Activated T-helper 2 cell treated with anti-CD3 and anti-CD28 coated beads, Interferon-gamma antibody, Interleukin-2, Interleukin-4, amounts not matched to agents 10 μg/mL and 5 μg/mL and 100 μg/mL, durations not matched to agents 14 hours and 24 hours and 36 hours (primary cell): ENCODE results near the gene NFE2. TPM values are rescaled to one million over a fixed set of nuclear protein-coding genes. Genes with fewer than 3 reads are reported as not detected.

Experiments
- DNase-seq: peaks from one replicate; pipeline ENCODE4 v3.0.0; 2021; ENCODE audit warnings: low spot score
- H3K27ac Mint-ChIP-seq: one replicate; pipeline ENCODE4 v1.8.0; 2021; ENCODE audit warnings: mixed read lengths
- H3K27me3 Mint-ChIP-seq: one replicate; pipeline ENCODE4 v1.8.0; 2021; ENCODE audit warnings: low read depth, mixed read lengths
- H3K36me3 Mint-ChIP-seq: one replicate; pipeline ENCODE4 v1.8.0; 2021; ENCODE audit warnings: low read depth, mixed read lengths
- H3K4me1 Mint-ChIP-seq: one replicate; pipeline ENCODE4 v1.8.0; 2021; ENCODE audit warnings: low read depth, mixed read lengths
- H3K4me3 Mint-ChIP-seq: one replicate; pipeline ENCODE4 v1.8.0; 2021; ENCODE audit warnings: low read depth, mild to moderate bottlenecking, moderate library complexity, mixed read lengths
- H3K9me3 Mint-ChIP-seq: one replicate; pipeline ENCODE4 v1.8.0; 2021; ENCODE audit warnings: mixed read lengths
- intact Hi-C: fragments of 100-400 bp; cut with micrococcal nuclease; formaldehyde crosslinking; loops from one replicate; pipeline ENCODE4 v1.15.1; 2023
- total RNA-seq: library from RNA; stranded (reverse); gene quantifications from 2 replicates; pipeline ENCODE4 v1.2.3, GENCODE V29; 2022

NFE2 gene
- total RNA-seq, 1 donor from 2014 or later = not detected

- no peaks in the 10 kb centered on the region for H3K9me3 Mint-ChIP-seq
- peaks cover 14% of the 10 kb centered on the region for H3K4me1 Mint-ChIP-seq
- no peaks in the 10 kb centered on the region for H3K27me3 Mint-ChIP-seq
- H3K36me3 Mint-ChIP-seq = peaks cover 39% of the 10 kb centered on the region
- intact Hi-C loops = no loop called here
- H3K4me3 Mint-ChIP-seq = no peak overlapping the region
- no peak overlapping the region for H3K27ac Mint-ChIP-seq
- DNase-seq = no peak
Observed at GRCh38 chr12:54246011-54246641, 54.7 kb downstream of the NFE2 start.

Other genes starting within 250 kb of the NFE2 start
- gene HOXC4, start 247.2 kb downstream of the NFE2 start, total RNA-seq = 0.14 and 0.21 TPM in 2 replicates
- 26.9 and 31.1 TPM in 2 replicates for gene SMUG1, start 112.0 kb downstream of the NFE2 start, total RNA-seq
- 98.1 and 100 TPM in 2 replicates for gene CBX5, start 20.9 kb downstream of the NFE2 start, total RNA-seq
- 1,977 and 2,036 TPM in 2 replicates for gene HNRNPA1, start 20.3 kb downstream of the NFE2 start, total RNA-seq
- 108 and 109 TPM in 2 replicates for gene COPZ1, start 24.1 kb upstream of the NFE2 start, total RNA-seq
- gene GPR84, start 63.5 kb upstream of the NFE2 start, total RNA-seq = 1.8 and 2.3 TPM in 2 replicates
- 0.60 and 0.78 TPM in 2 replicates for gene ZNF385A, start 83.7 kb upstream of the NFE2 start, total RNA-seq
- 41.4 and 41.5 TPM in 2 replicates for gene ITGA5, start 118.3 kb upstream of the NFE2 start, total RNA-seq
- 4.5 and 5.6 TPM in 2 replicates for gene GTSF1, start 172.6 kb upstream of the NFE2 start, total RNA-seq
- gene NCKAP1L, start 196.7 kb upstream of the NFE2 start, total RNA-seq = 105 and 109 TPM in 2 replicates
- gene PDE1B, start 248.6 kb upstream of the NFE2 start, total RNA-seq = 17.1 and 18.7 TPM in 2 replicates